ENCODE data around the gene TRAPPC12. TPM values are rescaled to one million over a fixed set of nuclear protein-coding genes. Genes with fewer than 3 reads are reported as not detected.

TRAPPC12 gene
- total RNA-seq, 2 experiments from 2014 or later: 86.2 to 88.4 TPM

DNA sequence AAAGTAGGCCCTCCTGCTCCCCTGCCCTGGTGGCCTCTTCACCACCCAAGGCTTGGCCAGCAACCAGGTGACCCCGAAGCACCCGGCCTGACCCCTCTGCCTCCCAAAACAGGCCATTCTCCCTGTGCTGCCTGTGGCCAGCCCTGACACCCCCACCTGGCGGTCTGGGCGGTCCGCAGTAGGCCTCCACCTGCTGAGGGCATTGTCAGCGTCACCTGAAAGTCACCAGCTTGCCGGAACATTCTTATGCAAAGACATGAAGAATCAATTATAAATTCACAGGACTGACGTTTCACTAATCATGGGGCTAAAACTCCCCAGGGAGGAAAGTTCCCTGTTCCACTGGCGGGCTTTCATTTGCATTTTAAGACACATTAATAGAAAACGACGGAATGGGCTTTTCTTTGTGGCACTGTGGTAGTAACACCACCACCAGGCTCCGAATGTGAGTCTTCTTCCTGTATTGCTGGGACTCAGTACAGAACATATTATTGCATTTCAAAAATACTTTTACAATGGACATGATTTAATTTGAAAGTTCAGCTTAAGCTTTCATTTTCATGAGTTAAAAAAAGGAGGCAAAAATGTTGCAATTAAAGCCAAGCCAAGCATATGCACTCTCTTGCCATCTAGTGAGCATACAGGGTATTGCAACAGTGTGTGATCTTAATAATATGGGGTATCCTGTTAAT is 82.5 kb downstream of the TRAPPC12 start:
- H3K27ac Mint-ChIP-seq: peak overlapping the region; percentile 60
- no peaks in the 10 kb centered on the region for H3K9me3 Mint-ChIP-seq (ENCODE audit: insufficient read depth)
- ChIA-PET CTCF (interaction anchor here (0.6 to 3.8 kb wide), 15 partner anchors 9 to 319 kb away, joined by 3 to 26 read pairs (median 3); partner anchors contain the start of gene RNASEH1), POLR2A (interaction anchor here (0.6 kb wide), 1 partner anchor 97 kb away, joined by 4 read pairs; no protein-coding TSS in a partner anchor)
- ATAC-seq (peak; percentile 51), DNase-seq (peak; percentile 64)
- no peak overlapping the region for H3K4me3 Mint-ChIP-seq
- H3K27me3 Mint-ChIP-seq (ENCODE audit: low read depth): no peaks in the 10 kb centered on the region
- peaks cover 9% of the 10 kb centered on the region for H3K4me1 Mint-ChIP-seq (ENCODE audit: low read depth)
- H3K36me3 Mint-ChIP-seq (ENCODE audit: low read depth): peaks cover 6% of the 10 kb centered on the region

DNA sequence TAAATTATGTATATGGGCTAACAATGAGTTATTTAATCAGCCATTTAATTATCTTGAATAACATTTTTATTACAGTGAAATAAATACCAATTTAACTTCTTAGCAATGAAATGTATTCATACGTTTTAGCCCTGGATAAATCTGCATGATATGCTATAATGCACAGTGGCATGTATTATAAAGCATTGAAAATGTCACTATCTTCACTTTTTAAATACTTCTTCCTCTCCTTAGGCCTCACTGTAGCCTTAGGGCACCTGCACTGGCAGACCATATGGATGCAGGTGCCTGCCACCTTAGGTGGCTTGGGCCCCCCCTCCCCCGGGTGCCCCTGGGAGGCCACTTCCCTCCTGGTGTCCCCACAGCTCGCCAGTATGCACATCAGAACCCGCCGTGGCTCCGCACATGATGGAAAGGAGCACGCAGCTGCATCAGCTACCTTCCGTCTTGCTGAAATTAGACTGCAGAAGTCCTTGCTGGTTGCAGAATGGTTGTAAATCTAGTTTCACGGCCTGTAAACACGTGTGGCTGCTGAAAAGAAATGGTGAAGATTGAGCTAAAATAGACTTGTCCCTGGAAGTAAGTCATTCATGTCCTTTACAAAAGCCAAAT is 83.1 kb downstream of the TRAPPC12 start:
- CTCF ChIA-PET: interaction anchor here (0.7 to 3.8 kb wide), 9 partner anchors 10 to 189 kb away, joined by 3 to 26 read pairs (median 4); partner anchors contain the start of gene RNASEH1
- peaks cover 8% of the 10 kb centered on the region for H3K36me3 Mint-ChIP-seq (ENCODE audit: low read depth)
- POLR2A ChIA-PET: no interaction called here
- peaks cover 9% of the 10 kb centered on the region for H3K4me1 Mint-ChIP-seq (ENCODE audit: low read depth)
- H3K4me3 Mint-ChIP-seq: no peak overlapping the region
- H3K27ac Mint-ChIP-seq: no peak overlapping the region
- H3K9me3 Mint-ChIP-seq (ENCODE audit: insufficient read depth): no peaks in the 10 kb centered on the region
- ATAC-seq: no peak
- DNase-seq: no peak
- no peaks in the 10 kb centered on the region for H3K27me3 Mint-ChIP-seq (ENCODE audit: low read depth)

GRCh38 chr2:3463186-3463835 is 83.8 kb downstream of the TRAPPC12 start:
- ChIA-PET POLR2A (no interaction called here), CTCF (interaction anchor here (1.0 to 3.8 kb wide), 4 partner anchors 22 to 189 kb away, joined by 3 to 26 read pairs (median 6); no protein-coding TSS in a partner anchor)
- H3K9me3 Mint-ChIP-seq (ENCODE audit: insufficient read depth): no peaks in the 10 kb centered on the region
- ATAC-seq: no peak
- H3K4me3 Mint-ChIP-seq: no peak overlapping the region
- no peaks in the 10 kb centered on the region for H3K27me3 Mint-ChIP-seq (ENCODE audit: low read depth)
- DNase-seq: no peak
- no peak overlapping the region for H3K27ac Mint-ChIP-seq
- H3K36me3 Mint-ChIP-seq (ENCODE audit: low read depth): peaks cover 13% of the 10 kb centered on the region
- H3K4me1 Mint-ChIP-seq (ENCODE audit: low read depth): peaks cover 9% of the 10 kb centered on the region

- H3K27me3 Mint-ChIP-seq (ENCODE audit: low read depth): no peaks in the 10 kb centered on the region
- H3K4me3 Mint-ChIP-seq: no peak overlapping the region
- CTCF ChIA-PET: interaction anchor here (1.4 to 3.8 kb wide), 2 partner anchors 40 to 188 kb away, joined by 7 to 26 read pairs; no protein-coding TSS in a partner anchor
- DNase-seq (no peak), ATAC-seq (no peak)
- POLR2A ChIA-PET: no interaction called here
- peaks cover 14% of the 10 kb centered on the region for H3K36me3 Mint-ChIP-seq (ENCODE audit: low read depth)
- H3K4me1 Mint-ChIP-seq (ENCODE audit: low read depth): peaks cover 9% of the 10 kb centered on the region
- no peak overlapping the region for H3K27ac Mint-ChIP-seq
- H3K9me3 Mint-ChIP-seq (ENCODE audit: insufficient read depth): no peaks in the 10 kb centered on the region
Observed at GRCh38 chr2:3463944-3464343, 84.5 kb downstream of the TRAPPC12 start.

GRCh38 chr2:3464401-3465005 is 85.0 kb downstream of the TRAPPC12 start:
- peaks cover 15% of the 10 kb centered on the region for H3K36me3 Mint-ChIP-seq (ENCODE audit: low read depth)

DNA sequence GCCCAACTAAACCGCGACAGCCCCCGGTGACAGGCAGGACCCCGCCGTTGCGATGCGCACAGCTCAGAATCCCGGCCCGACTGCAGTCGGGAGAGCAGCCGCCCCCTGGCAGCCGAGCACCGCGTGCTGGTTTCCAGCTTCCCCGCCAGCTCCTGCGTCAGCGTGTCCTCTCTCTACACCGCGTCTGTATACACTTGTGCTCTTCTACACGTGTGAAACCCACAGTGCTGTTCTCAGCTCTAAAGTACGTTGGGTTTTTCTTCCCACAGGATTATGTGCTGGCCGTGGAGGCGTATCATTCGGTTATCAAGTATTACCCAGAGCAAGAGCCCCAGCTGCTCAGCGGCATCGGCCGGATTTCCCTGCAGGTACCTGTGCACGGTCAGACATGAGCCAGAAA is 85.8 kb downstream of the TRAPPC12 start:
- DNase-seq (no peak), ATAC-seq (no peak)
- Mint-ChIP-seq H3K4me1 (ENCODE audit: low read depth) (peaks cover 9% of the 10 kb centered on the region), H3K36me3 (ENCODE audit: low read depth) (peaks cover 18% of the 10 kb centered on the region), H3K27me3 (ENCODE audit: low read depth) (no peaks in the 10 kb centered on the region), H3K4me3 (no peak overlapping the region), H3K9me3 (ENCODE audit: insufficient read depth) (no peaks in the 10 kb centered on the region), H3K27ac (no peak overlapping the region)
- POLR2A ChIA-PET: no interaction called here
- CTCF ChIA-PET: no interaction called here

More at GRCh38 chr2:3464401-3465005, 85.0 kb downstream of the TRAPPC12 start:
- no peak for ATAC-seq
- no peak overlapping the region for H3K4me3 Mint-ChIP-seq
- DNase-seq: no peak
- peaks cover 9% of the 10 kb centered on the region for H3K4me1 Mint-ChIP-seq (ENCODE audit: low read depth)
- H3K9me3 Mint-ChIP-seq (ENCODE audit: insufficient read depth): no peaks in the 10 kb centered on the region
- ChIA-PET CTCF (interaction anchor here (1.4 to 3.8 kb wide), 2 partner anchors 40 to 188 kb away, joined by 7 to 26 read pairs; no protein-coding TSS in a partner anchor), POLR2A (no interaction called here)
- H3K27ac Mint-ChIP-seq: no peak overlapping the region
- no peaks in the 10 kb centered on the region for H3K27me3 Mint-ChIP-seq (ENCODE audit: low read depth)

- Mint-ChIP-seq H3K27me3 (ENCODE audit: low read depth) (no peaks in the 10 kb centered on the region), H3K4me3 (no peak overlapping the region), H3K27ac (no peak overlapping the region), H3K36me3 (ENCODE audit: low read depth) (peaks cover 18% of the 10 kb centered on the region), H3K4me1 (ENCODE audit: low read depth) (peaks cover 9% of the 10 kb centered on the region), H3K9me3 (ENCODE audit: insufficient read depth) (no peaks in the 10 kb centered on the region)
- DNase-seq (no peak), ATAC-seq (no peak)
- ChIA-PET CTCF (no interaction called here), POLR2A (no interaction called here)
Observed at GRCh38 chr2:3465844-3466481, 86.5 kb downstream of the TRAPPC12 start.

DNA sequence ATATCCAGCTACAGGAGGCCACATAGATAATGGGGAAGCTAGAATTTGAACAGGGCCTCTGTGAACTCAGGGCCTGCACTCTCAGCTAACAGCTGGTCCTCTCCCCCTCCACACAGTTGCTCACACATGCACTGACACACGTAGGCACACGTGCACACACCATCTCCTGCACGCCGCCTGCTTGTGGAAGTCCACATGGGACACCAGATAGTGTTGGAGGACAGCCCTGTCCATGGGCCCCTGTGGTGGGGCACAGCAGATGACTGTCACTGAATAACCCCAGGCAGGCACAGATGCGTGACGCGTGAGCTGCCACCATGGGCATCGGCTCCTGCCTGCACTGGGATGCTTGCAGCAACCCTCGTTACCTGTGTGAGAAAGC is 87.0 kb downstream of the TRAPPC12 start:
- peaks cover 6% of the 10 kb centered on the region for H3K4me1 Mint-ChIP-seq (ENCODE audit: low read depth)
- no peaks in the 10 kb centered on the region for H3K27me3 Mint-ChIP-seq (ENCODE audit: low read depth)
- peaks cover 18% of the 10 kb centered on the region for H3K36me3 Mint-ChIP-seq (ENCODE audit: low read depth)
- CTCF ChIA-PET: no interaction called here
- ATAC-seq: no peak
- no peaks in the 10 kb centered on the region for H3K9me3 Mint-ChIP-seq (ENCODE audit: insufficient read depth)
- no peak overlapping the region for H3K4me3 Mint-ChIP-seq
- H3K27ac Mint-ChIP-seq: no peak overlapping the region
- DNase-seq: no peak
- POLR2A ChIA-PET: no interaction called here

DNA sequence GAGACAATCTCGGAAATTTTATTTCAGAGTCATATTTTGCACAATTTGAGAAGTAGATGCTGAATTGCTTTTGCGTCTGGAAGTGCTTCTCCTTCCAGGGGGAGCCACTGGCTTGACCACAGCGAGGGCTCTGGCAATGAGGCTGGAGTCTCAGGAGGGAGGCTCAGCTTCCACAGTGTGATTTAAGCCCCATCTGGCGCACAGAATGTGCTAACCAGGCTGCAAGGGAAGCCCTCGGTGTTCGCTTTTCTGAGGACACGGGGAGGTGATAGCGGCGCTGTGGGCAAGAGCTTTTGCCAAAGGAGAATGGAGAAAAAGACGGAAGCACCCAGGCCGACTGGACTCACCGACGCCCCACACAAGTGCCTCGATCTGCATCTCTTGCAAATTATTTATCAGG is 87.5 kb downstream of the TRAPPC12 start:
- Mint-ChIP-seq H3K4me3 (no peak overlapping the region), H3K9me3 (ENCODE audit: insufficient read depth) (no peaks in the 10 kb centered on the region), H3K27me3 (ENCODE audit: low read depth) (no peaks in the 10 kb centered on the region), H3K4me1 (ENCODE audit: low read depth) (peaks cover 2% of the 10 kb centered on the region), H3K27ac (no peak overlapping the region), H3K36me3 (ENCODE audit: low read depth) (peaks cover 17% of the 10 kb centered on the region)
- DNase-seq: no peak
- no peak for ATAC-seq
- POLR2A ChIA-PET: no interaction called here
- CTCF ChIA-PET: no interaction called here

DNA sequence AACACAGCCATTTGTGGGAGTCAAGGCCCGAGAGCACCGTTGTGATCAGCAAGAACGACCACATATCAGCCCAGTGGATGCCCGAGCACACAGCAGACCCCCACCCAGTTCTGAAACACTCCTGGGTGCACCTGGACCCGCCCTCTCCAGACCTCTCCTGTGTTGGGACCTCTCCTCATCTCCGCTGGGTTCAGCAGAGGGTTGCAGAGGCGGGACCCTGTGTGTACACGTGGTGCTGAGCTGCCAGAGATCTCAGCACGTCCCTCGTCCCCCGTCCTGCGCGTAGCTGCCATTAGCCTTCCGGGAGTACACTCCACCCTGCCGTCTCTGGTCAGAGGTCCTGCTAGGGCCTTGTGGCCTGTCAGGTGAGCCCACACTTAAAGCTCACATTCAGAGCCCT is 88.2 kb downstream of the TRAPPC12 start:
- CTCF ChIA-PET: no interaction called here
- Mint-ChIP-seq H3K27me3 (ENCODE audit: low read depth) (no peaks in the 10 kb centered on the region), H3K4me3 (no peak overlapping the region), H3K9me3 (ENCODE audit: insufficient read depth) (no peaks in the 10 kb centered on the region), H3K27ac (no peak overlapping the region), H3K4me1 (ENCODE audit: low read depth) (no peaks in the 10 kb centered on the region), H3K36me3 (ENCODE audit: low read depth) (peaks cover 17% of the 10 kb centered on the region)
- POLR2A ChIA-PET: no interaction called here
- ATAC-seq (no peak), DNase-seq (no peak)

DNA sequence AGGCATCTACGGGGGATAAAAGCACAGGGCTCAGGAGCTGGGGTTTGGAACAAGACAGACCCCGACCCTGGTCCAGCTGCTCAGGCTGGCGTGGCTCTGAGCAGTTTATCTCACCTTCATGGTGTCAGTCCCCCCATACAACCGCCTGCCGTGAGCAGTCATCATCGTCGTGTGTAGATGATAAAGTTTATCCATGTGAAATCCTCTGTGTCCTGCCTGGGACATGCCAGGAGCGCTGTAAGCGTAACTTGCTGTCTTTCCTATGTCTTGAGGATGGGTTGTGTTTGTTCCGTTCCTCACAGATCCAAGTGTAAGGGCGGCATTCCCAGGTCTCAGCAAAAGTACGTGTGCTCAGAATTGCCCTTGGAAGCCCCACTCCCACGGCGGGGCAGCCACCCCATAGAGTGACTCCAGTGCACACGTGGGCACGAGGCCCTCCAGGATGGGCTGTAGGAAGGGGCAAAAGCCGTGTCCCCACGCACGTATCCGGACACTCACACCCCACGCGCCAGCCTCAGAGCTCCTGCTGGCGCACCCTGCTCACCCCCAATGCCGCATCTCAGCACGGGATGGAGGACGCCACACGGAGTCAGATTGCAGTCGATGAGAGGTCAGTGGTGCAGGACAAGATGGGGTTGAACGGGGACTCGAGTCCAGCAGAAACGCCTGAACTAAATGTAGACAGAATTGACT is 88.9 kb downstream of the TRAPPC12 start:
- no peak for ATAC-seq
- CTCF ChIA-PET: no interaction called here
- H3K9me3 Mint-ChIP-seq (ENCODE audit: insufficient read depth): no peaks in the 10 kb centered on the region
- no peak overlapping the region for H3K27ac Mint-ChIP-seq
- no peaks in the 10 kb centered on the region for H3K27me3 Mint-ChIP-seq (ENCODE audit: low read depth)
- H3K4me3 Mint-ChIP-seq: no peak overlapping the region
- no peaks in the 10 kb centered on the region for H3K4me1 Mint-ChIP-seq (ENCODE audit: low read depth)
- POLR2A ChIA-PET: interaction anchor here (1.4 kb wide), 1 partner anchor 50 kb away, joined by 5 read pairs; no protein-coding TSS in a partner anchor
- H3K36me3 Mint-ChIP-seq (ENCODE audit: low read depth): peaks cover 17% of the 10 kb centered on the region
- DNase-seq: no peak

All from activated CD8-positive, alpha-beta T cell treated with anti-CD3 and anti-CD28 coated beads, Interleukin-2, amount 10 ng/mL, durations not matched to agents 7 days and 5 days (primary cell).